ENCODE results near the gene C9. TPM values are rescaled to one million over a fixed set of nuclear protein-coding genes. Genes with fewer than 3 reads are reported as not detected.
A peak's percentile ranks its signal among the peaks of the same experiment; 100 is the strongest.

The C9 gene
- total RNA-seq, 2 donors from 2014 or later: 0.57 TPM; not detected in 1

DNA sequence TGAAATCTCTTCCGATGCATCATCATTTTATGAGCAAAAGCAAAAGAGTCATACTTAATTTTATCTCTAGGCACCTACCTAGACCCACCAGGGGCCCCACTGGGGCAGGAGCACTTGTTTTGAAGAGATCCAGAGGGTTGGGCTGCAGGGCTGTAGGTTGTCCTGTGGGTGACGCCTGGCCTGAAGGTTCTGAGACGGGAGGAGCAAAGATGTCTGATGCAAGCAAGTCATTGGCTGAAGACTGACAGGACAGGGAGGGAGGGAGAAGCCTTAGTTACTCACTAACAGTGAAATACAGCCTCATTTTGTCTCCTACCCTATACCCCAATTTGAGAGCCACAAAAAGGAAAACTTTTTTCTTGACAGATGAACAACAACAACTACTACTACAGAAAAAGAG, 17.1 kb upstream of the C9 start:
- TF ChIP-seq, protein P1, sequence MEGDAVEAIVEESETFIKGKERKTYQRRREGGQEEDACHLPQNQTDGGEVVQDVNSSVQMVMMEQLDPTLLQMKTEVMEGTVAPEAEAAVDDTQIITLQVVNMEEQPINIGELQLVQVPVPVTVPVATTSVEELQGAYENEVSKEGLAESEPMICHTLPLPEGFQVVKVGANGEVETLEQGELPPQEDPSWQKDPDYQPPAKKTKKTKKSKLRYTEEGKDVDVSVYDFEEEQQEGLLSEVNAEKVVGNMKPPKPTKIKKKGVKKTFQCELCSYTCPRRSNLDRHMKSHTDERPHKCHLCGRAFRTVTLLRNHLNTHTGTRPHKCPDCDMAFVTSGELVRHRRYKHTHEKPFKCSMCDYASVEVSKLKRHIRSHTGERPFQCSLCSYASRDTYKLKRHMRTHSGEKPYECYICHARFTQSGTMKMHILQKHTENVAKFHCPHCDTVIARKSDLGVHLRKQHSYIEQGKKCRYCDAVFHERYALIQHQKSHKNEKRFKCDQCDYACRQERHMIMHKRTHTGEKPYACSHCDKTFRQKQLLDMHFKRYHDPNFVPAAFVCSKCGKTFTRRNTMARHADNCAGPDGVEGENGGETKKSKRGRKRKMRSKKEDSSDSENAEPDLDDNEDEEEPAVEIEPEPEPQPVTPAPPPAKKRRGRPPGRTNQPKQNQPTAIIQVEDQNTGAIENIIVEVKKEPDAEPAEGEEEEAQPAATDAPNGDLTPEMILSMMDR (IDR thresholded peaks at IDR 0.05): no peak
- H3K9ac ChIP-seq (ENCODE audit: low read depth in 2 of 2, low read length in 2 of 2): no peak overlapping the region
- no peak overlapping the region for H3K4me3 ChIP-seq
- no peaks in the 10 kb centered on the region for H3K27me3 ChIP-seq
- intact Hi-C loops (cut with DNase I): no loop called here
- no peak for DNase-seq
- no peaks in the 10 kb centered on the region for H3K4me1 ChIP-seq
- no peaks in the 10 kb centered on the region for H3K9me3 ChIP-seq
- no peak overlapping the region for H3K27ac ChIP-seq
- peaks cover 4% of the 10 kb centered on the region for H3K36me3 ChIP-seq

DNA sequence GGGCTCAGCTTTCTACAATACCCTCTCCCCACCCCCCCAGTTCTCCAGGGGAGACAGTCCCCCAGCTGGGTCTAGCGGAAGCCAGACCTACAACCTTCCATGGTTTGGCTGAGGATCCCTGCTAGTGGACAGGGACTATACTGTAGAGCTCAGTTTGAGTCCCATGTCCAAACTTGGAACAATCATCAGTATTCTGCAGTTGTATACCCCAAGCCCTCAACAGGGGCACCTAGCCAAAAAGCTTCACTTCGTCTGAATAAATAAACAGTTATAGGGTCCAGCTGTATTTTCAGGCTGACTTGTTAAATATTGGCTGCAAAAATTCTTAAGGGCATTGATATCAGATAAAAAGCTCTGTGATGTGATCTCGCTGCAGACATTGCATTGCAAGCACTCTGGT, 15.4 kb upstream of the C9 start:
- no peak overlapping the region for H3K27ac ChIP-seq
- peaks cover 4% of the 10 kb centered on the region for H3K36me3 ChIP-seq
- no peak overlapping the region for H3K4me3 ChIP-seq
- no peaks in the 10 kb centered on the region for H3K9me3 ChIP-seq
- intact Hi-C loops (cut with DNase I): loop anchor here (5.0 kb wide), 2 partner anchors 168 to 188 kb away; no protein-coding TSS in a partner anchor
- H3K9ac ChIP-seq (ENCODE audit: low read depth in 2 of 2, low read length in 2 of 2): no peak overlapping the region
- TF ChIP-seq, protein P1 (IDR thresholded peaks at IDR 0.05): no peak
- DNase-seq: no peak
- no peaks in the 10 kb centered on the region for H3K27me3 ChIP-seq
- no peaks in the 10 kb centered on the region for H3K4me1 ChIP-seq

DNA sequence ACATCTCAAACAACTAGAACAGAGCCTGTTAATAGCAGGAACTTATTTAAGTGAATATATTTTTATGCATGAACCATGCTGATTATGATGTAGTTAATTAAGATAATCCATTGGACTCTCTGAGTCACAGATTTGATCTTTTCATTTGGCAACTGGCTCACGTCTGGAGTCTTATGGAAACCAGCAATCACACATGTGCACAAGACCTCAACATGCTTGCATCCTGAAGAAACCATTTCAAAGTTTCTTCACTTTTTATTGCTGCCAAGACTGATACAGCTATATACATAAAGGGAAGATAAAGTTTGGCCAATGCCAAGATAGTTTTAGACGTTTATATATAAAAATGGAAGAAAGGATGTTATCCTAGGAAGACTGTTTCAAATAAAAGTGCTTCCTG, 13.3 kb upstream of the C9 start:
- Histone ChIP-seq H3K9me3 (no peaks in the 10 kb centered on the region), H3K27me3 (no peaks in the 10 kb centered on the region), H3K9ac (ENCODE audit: low read depth in 2 of 2, low read length in 2 of 2) (no peak overlapping the region), H3K36me3 (no peaks in the 10 kb centered on the region), H3K27ac (no peak overlapping the region), H3K4me1 (no peaks in the 10 kb centered on the region), H3K4me3 (no peak overlapping the region)
- intact Hi-C loops (cut with DNase I): loop anchor here (5.0 kb wide), 2 partner anchors 170 to 190 kb away; no protein-coding TSS in a partner anchor
- no peak for DNase-seq
- TF ChIP-seq, protein P1 (IDR thresholded peaks at IDR 0.05): no peak

DNA sequence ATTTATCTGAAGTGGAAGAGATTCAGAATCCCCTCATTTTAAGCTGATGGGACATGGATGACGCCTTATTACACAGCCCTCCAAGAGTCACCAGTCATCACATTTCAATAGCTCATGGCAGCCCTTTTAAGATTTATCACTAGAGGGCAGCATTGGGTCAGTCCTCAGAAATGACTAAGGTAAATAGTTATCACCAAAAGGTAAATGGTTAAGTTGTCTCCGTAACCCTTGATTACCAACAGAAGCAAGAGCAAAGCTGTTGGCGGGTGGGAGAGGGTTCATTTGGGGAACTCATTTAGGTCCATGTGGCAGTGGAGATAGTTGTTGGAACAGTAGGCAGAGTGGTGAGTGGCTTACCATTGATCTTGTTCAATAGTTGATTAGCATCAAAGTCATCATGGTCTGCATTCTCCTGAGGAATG, 12.0 kb upstream of the C9 start:
- no peaks in the 10 kb centered on the region for H3K9me3 ChIP-seq
- TF ChIP-seq, protein P1 (IDR thresholded peaks at IDR 0.05): peak; percentile 74
- intact Hi-C loops (cut with DNase I): loop anchor here (5.0 kb wide), 2 partner anchors 171 to 191 kb away; no protein-coding TSS in a partner anchor
- no peaks in the 10 kb centered on the region for H3K36me3 ChIP-seq
- H3K4me1 ChIP-seq: no peaks in the 10 kb centered on the region
- H3K27ac ChIP-seq: no peak overlapping the region
- no peaks in the 10 kb centered on the region for H3K27me3 ChIP-seq
- no peak overlapping the region for H3K9ac ChIP-seq (ENCODE audit: low read depth in 2 of 2, low read length in 2 of 2)
- H3K4me3 ChIP-seq: no peak overlapping the region
- peak; percentile 65 for DNase-seq

DNA sequence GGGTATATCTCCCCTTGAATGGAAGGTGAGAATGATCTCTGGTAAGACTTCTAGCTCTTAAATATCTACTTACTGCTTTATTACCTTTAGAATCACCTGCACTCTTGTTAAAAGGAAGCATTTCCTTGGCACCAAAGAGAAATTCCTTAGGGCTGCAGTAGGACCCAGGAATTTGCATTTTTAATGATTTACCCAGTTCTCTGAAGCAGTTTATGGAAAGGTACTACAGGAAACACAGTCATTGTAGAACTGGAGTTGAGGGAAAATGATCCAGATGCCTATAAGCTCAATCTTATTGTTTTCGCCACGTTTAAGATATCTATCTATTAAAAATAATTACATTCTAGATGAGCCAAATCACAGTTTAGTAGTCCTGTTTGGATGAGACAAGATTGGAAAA, 9.5 kb upstream of the C9 start:
- Histone ChIP-seq H3K9ac (ENCODE audit: low read depth in 2 of 2, low read length in 2 of 2) (peak overlapping the region in 1 of 2 donors; percentile 30), H3K4me3 (no peak overlapping the region), H3K27me3 (no peaks in the 10 kb centered on the region), H3K4me1 (no peaks in the 10 kb centered on the region), H3K9me3 (no peaks in the 10 kb centered on the region), H3K27ac (peak overlapping the region; percentile 7), H3K36me3 (no peaks in the 10 kb centered on the region)
- intact Hi-C loops (cut with DNase I): loop anchor here (5.0 kb wide), 1 partner anchor 156 kb away; the partner anchor contains the start of gene FYB1
- TF ChIP-seq, protein P1 (IDR thresholded peaks at IDR 0.05): no peak
- DNase-seq: no peak
